Measurements from ENCODE around the gene RASL11B.

Gene RASL11B

DNA sequence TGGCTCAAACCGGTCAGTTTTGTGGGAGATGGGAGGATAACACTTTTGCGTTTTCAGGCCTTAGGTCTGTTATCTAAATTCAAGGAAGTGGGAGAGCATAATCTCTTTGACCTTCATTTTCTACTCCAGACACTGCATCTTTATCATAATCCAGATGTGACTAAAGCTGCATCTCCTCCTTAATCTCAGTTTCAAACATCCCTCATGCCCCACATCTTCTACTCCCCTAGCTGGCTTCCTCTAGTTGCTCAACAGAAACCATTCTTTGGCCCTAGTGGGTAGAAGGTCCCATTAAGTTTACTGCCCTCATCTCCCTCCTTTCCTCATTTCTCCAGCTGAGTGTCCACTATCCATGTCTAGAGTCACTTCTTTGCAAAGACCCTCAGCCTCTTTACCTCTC lies 18.8 kb upstream of the RASL11B start:
- no peak for DNase-seq (ENCODE audit: low read depth, low spot score)

DNA sequence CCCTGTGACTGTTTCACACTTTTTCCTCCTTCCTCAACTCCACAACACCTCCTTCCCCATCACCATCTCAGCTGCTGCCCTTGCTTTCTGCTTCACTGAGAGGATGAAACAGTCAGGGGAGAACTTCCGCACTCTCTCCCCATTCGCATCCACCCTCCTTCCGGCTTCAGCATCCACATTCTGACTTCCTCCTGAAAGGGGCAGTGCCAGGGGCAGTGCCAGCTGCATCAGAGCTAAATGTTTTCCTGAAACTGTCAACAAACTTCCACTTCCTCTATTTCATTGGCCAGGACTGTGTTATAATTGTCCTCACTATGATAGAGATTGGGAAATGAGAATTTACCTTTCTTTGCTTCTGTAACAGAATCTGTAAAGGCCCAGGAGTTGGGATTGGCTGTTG lies 18.2 kb upstream of the RASL11B start:
- DNase-seq (ENCODE audit: low read depth, low spot score): no peak

DNA sequence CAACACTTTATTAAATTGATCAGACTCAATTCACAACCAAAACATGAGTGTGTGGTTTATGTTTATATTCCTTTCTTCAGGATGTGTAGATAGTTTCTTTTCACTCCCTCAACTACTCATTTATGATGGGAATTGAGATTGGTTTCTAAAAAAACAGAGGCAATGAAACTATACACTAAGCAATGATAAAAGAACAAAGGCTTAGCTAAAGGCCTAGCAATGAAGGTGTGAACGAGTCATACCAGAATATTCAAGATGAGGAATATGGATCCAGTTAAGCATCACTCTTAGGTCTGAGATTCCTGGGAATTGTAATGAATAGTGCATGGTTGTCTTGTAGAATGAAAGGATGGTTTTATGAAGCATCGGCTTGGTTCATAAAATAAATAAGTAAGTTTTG lies 17.5 kb upstream of the RASL11B start:
- no peak for DNase-seq (ENCODE audit: low read depth, low spot score)

DNA sequence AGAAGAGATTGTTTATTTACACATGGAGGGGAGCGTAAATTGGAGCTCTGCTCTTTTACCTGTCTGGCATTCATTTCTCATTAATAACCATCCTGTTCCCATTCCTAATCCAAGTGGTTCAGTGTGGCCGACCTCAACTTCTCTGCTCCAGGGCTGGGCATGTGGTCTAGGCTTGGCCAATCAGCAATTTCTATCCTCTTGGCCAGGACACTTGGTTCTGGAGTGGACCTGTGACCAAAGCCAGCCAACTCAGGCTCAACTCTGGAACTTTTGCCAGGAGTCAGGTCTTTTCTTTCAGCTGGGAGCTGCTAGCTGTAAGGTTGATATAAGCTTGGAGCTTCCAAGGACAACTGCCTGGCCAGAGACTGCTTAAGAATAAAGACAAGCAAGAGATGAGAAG lies 15.6 kb upstream of the RASL11B start:
- no peak for DNase-seq (ENCODE audit: low read depth, low spot score)

DNA sequence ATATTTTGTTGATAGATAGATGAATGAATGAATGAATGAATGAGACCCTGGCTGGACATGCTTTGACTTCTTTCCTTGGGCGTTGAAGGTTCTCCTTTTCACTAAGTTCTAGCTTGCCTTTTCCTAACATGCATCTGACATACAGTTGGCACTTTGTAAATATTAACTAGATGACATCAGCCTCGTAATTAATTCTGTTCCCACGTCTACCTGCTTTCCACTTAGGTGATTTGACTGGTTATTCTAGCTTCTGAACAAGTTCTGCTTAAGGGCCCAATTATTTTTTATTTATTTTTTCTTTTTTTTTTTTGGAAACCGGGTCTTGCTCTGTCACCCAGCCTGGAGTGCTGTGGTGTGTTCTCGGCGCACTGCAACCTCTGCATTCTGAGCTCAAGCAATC lies 13.9 kb upstream of the RASL11B start:
- no peak for DNase-seq (ENCODE audit: low read depth, low spot score)

DNA sequence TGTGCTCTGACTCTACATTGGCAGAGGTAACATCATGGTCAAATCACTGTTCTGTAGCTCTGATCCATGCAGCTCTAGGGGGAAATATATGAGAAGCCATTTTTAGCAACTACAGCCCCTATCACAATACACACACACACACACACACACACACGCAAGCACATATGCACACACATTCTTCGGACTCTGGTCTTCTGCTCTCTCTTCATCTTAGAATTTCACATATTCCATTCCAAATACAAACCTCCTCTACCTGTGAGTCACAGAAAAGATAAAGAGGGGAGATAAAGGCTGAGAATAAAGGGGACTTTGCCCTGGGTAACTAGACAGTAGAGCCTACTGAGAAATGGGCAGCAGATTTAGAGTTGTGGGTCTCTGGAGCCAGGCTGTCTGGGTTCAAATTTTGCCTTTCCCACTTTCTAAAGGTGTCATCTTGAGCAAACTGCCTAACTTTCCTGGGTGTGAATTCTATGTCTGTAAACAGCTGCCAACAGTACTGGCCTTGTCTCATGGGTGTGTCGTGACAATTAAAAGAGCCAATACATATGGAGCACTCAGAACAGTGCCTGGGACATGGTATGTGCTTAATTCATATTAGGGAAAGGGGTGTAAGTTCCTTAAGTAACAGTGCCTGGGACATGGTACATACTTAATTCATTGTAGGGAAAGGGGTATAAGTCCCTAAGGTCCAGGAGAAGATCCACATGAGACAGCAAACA lies 11.6 kb upstream of the RASL11B start:
- no peak for DNase-seq (ENCODE audit: low read depth, low spot score)

DNA sequence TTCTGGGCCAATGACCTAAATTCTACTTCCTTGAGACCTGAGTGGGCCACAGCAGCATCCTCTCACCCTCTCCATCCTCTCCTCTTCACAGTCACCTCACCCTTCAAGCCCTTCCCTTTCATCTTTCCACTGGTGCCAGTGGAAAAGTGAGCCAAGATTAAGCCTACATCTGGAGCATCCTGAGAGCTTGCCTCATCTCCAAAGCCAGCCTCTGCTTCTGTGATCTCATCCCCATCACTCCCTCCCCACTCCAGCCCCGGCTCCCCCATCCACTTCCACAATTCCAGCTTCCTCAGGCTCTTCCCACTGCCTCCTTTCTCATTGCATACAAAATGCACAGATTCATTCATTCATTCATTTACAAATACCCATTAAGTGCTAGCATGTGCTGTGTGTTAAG lies 10.1 kb upstream of the RASL11B start:
- DNase-seq (ENCODE audit: low read depth, low spot score): no peak

DNA sequence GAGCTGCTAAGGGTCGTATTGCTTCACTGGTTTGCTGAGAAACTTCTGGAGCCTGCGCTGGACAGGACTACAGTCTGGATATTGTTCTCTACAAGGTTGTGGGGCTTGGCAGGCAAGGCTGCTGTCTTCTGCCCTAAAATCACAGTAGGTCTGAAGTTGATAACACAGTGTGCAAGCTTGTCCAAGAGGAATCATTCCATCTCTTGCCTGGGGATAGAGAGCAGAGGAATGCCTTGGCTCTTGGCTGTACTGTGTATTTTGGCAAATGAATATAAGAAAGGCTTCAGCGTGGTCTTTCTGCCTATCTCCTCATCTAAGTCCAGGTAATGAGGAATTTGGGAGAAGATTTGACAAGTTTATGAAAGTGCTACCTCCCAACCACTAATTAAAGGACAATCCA lies 9.4 kb upstream of the RASL11B start:
- DNase-seq (ENCODE audit: low read depth, low spot score): no peak

DNA sequence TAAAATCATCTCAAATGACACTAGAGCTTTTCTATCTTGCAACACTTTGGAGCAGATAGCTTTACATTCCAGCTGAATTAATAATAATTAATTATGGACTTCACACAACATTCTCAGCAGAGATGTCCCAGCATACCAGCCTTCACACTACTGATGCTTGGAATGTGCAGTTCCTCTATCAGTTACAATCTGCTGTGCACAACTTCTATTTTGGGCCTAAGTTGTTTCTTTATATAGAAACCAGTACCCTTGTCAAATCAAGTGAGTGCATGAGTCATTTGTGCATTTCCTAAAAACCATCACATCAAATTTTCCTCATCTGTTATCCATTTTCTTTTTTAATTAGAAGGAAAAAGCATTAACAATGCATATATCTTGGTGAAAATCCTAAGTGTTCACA lies 8.8 kb upstream of the RASL11B start:
- DNase-seq (ENCODE audit: low read depth, low spot score): no peak

DNA sequence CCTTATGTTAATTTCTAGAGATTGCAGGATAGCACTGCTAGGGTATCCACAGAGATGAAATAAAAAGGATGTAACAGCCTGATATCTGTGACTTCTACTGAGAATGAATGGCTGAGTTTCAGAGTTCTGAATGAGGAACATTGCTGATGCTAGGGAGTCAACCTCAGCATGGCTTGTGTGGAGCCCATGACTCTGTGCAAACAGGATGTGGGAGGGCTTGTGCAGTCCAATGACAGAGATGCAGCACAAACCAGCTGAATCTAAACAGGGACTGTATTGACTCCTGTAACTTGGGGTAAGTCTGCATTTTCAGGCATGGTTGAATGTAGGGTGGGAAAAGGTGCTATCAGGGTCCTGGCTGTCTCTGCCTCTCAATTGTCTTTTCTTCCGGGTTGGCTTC lies 5.3 kb upstream of the RASL11B start:
- DNase-seq (ENCODE audit: low read depth, low spot score): no peak

DNA sequence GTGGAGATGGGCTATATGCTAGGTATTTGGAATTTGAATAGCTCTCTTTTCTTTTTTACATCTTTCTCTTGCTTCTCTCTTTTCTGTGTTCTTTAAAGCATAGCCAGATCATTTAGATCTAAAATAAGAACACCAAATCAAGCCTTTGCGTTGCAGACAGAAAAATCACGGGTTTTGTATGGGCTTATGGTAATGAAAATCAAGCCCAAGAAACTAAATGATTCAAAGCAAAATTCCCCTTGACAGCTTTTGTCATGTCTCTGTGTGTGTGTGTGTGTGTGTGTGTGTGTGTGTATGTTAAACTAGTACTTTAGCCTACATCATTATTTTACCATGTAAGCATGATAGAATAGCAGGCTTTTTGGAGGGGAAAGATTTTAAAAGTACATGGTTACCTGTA lies 1.8 kb upstream of the RASL11B start:
- DNase-seq (ENCODE audit: low read depth, low spot score): no peak

DNA sequence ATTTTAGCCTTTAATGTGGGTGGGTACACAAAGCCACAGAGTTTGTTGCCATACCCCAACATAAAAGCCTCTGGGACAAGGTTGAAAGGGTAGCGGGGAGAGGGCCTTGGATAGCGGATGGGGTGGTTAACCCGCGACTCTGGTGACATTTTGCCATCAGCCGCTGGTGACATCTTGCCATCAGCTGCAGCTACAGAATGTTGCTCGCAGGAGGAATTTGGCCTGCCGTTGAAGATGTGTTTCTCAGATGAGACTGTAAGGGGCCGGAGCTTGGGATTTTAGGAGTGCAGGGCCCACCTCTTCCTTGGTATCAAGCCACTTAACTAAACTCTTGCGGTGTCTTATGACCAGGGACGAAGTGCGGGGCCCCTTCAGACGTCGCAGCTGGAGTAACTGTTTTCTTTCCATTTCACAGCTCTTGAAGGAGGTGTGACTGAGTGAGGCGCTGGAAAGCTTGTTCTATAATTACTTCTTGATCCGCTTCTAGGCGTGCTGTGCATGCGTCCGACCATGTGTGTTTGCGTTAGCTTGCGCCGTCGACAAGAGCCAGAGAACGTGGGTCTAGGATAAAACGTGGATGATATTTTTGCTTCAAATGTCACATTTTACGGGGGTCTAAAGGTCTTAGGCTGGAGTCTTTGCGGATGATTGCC lies 820 bp upstream of the RASL11B start:
- no peak for DNase-seq (ENCODE audit: low read depth, low spot score)

DNA sequence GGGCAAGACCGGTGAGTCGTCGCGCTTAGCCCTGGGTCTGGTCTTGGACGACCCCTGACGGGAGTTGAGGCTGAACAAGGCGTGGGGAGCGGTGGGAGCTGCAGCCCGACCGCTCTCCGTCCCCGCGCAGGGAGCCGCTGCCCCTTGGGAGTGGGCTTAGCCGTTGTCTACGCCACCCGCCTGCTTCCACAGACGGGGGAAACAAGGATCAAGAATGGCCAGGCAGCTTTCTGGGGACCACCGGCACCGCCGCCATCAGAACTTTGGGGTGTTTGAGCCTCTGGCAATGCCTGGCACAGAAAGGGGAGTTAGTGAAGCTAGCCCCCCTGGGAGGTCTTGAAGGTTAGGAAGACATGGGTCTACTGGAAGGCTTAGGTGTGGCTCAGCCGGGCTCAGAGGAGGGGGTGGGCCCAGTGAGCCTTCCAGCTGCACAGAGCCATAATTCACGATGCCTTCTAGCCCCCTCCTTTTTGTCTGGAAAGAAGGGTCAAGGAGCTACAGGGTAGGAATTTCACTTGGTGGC lies 583 bp downstream of the RASL11B start:
- no peak for DNase-seq (ENCODE audit: low read depth, low spot score)

DNA sequence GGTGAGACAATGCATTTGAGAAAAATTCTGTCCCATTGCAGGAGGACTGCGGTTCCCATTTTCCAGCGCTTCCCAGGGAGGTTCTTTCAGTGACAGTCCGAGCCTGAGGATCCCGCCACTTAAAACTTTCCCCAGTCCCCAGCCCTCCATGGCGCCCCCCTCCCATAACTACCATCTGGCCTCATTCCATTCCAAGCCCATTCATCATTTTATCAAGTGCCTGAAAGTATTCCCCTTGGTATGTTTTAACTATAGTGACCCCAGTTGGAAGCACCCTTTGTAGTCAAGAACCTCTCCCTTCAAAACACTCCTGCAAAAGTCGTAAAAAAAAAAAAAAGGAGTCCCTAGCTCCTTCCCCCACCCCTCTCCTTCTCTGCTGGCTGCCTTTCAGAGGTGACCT lies 1.2 kb downstream of the RASL11B start:
- DNase-seq (ENCODE audit: low read depth, low spot score): no peak

DNA sequence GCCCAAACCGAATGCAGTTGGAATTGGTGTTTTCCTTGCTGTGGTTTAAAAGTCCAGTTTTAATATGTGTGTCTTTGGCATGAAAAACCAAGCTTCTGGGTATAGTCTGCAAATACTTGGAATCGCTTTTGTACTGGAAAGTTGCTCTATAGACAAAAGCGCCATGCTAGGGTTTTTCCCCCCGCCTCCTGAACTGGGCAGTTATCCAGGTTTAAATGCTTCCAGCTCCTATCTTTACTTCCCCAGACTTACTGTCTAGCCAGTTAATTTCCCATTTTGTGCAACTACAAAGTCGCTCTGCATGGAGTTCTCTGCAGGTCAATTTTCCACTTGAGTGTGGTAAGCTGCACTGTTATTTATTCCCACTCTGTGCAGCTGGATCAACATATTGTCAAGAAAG lies 2.7 kb downstream of the RASL11B start:
- no peak for DNase-seq (ENCODE audit: low read depth, low spot score)

DNA sequence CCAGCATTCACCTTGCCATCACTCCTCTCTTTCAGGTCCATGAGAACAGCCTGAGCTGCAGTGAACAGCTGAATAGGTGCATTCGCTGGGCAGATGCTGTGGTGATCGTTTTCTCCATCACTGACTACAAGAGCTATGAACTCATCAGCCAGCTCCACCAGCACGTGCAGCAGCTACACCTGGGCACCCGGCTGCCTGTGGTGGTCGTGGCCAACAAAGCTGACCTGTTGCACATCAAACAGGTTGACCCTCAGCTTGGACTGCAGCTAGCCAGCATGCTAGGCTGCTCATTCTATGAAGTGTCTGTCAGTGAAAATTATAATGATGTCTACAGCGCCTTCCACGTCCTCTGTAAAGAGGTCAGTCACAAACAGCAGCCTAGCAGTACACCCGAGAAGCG lies 3.2 kb downstream of the RASL11B start:
- no peak for DNase-seq (ENCODE audit: low read depth, low spot score)

DNA sequence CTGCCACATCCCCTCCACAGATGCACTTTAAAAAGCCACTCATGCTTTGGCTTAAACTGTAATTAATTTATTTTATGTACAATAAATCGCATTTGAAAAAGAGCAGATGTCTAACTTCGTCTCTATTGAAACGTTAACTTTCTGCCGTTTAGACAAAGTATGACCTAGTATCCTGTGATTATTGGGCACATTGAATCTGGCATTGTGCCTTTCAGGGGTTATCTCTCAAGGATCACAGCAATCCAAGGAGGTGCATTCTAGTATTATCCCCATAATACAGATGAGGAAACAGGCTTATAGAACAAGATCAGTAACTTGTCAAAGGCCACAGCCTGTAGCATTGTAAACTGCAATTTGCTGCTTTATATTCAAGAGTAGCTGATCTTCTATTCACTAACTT lies 4.6 kb downstream of the RASL11B start:
- DNase-seq (ENCODE audit: low read depth, low spot score): no peak

DNA sequence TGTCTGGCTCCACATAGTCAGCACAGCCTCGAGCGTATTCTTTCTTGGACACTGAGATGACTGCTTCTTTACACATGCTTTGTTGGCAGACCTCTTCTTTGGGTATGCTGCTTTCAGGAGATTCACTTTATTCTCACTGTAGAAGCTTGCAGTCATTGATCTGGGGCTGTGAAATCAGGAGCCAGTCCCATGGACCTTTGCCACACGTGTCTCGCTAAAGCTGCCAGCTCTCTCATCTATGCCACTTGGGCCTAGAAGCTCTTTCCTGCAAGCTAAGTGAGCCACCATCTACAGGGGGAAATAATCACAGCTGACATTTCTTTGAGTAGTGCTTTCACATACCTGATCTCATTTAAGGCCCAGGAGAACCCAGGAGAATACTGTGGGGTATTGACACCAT lies 5.0 kb downstream of the RASL11B start:
- no peak for DNase-seq (ENCODE audit: low read depth, low spot score)

DNA sequence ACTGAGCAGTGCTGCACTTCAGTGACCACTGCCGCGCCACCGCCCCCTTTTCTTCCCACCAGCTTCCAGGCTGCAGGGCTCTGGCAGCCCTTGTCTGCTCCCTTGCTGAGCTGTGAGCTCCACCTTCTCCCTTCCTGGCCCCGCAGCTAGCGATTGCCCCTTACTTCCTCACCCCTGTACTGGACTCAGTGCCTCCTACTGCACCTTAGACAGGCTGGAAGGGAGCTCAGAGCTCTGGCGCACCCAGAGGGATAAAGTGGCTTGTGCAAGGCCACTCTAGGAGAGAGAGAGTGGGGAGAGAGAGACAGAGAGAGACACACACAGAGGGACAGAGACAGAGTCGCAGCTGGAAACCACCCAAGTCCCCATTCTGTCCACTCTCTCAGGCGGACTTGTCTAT lies 6.0 kb downstream of the RASL11B start:
- no peak for DNase-seq (ENCODE audit: low read depth, low spot score)

DNA sequence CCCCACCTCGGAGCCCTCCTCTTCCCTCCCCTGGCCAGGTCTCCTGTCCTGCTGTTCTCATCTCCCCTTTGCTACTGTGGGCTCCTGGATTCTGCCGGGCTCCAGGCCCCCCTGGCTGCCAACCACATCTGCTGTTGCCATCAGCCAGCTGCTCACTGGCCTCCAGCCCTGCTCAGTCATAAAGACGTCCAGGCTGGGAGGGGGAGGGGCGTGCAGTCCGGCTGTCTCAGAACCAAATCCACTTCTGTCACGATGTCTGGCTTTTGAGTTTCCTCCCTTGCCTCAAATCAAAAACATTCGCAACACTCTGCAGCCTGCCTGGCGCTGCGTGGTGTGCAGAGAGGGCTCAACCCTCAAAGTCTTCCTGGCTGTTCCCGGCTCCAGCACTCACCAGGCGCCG lies 7.1 kb downstream of the RASL11B start:
- no peak for DNase-seq (ENCODE audit: low read depth, low spot score)

DNA sequence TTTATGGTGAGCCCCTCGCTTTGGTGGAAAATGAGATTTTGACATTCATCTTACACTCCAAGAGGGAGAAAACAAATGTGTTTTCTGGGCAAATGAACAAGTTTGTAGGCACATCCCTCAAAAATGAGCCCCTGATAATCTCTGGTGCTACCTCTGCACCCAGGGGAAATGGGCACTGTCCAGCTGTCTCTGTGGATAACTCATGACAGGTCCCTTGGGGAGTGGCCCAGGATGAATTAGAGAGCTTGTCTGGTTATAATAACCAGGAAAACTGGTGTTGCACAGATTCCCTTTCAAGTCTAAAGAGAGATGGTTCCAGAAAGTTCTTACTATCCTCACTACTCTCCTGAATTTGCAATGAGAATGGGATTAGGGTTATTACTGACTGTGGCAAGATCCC lies 7.5 kb downstream of the RASL11B start:
- no peak for DNase-seq (ENCODE audit: low read depth, low spot score)

DNA sequence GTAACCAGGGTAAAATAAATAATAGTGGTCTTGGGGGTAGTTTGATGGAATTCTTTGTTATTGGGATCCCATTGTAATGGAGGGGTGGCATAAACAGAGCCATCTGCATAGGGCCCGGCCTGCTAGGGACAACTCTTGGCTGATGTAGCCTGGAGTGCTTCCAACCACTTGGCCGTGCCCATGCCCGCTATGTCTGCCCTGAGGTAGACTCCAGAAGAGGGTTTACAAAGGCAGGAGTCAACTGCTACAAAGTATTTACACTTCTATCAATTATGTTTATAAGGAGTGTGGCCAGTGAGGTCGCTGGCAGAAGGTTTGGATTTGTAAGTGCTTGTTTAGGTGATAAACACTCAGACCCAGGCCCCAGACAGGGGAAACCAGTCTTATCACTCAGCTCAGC lies 8.1 kb downstream of the RASL11B start:
- no peak for DNase-seq (ENCODE audit: low read depth, low spot score)

DNA sequence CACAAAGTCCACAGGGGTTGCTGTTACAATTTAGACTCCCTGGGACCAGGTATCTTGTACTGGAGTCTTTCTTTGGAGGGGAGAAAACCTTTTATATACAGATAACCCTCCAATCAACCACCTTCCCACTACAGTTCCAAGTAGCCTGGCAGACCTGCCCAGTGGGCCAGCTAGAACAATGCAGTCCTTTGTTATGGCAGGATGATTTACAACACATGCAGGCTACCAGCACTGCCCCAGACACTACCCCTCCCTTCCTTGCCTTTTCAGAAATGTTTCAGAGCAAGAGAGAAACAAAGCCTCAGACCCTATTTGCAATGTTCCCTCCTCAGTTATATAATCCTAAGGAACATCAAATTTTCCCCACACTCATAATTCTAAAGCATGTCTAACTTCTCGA lies 11.1 kb downstream of the RASL11B start:
- no peak for DNase-seq (ENCODE audit: low read depth, low spot score)
